ENCODE data around the gene TTC24. TPM values are rescaled to one million over a fixed set of nuclear protein-coding genes. Genes with fewer than 3 reads are reported as not detected.

Gene TTC24
- total RNA-seq, 1 donor from 2014 or later = not detected

- Histone ChIP-seq H3K36me3 (no peaks in the 10 kb centered on the region), H3K4me3 (no peak overlapping the region), H3K4me1 (no peaks in the 10 kb centered on the region), H3K27ac (no peak overlapping the region), H3K9me3 (no peaks in the 10 kb centered on the region), H3K27me3 (no peaks in the 10 kb centered on the region)
- no peak for DNase-seq (ENCODE audit: extremely low spot score in 2 of 2)
- TF ChIP-seq, protein P1, sequence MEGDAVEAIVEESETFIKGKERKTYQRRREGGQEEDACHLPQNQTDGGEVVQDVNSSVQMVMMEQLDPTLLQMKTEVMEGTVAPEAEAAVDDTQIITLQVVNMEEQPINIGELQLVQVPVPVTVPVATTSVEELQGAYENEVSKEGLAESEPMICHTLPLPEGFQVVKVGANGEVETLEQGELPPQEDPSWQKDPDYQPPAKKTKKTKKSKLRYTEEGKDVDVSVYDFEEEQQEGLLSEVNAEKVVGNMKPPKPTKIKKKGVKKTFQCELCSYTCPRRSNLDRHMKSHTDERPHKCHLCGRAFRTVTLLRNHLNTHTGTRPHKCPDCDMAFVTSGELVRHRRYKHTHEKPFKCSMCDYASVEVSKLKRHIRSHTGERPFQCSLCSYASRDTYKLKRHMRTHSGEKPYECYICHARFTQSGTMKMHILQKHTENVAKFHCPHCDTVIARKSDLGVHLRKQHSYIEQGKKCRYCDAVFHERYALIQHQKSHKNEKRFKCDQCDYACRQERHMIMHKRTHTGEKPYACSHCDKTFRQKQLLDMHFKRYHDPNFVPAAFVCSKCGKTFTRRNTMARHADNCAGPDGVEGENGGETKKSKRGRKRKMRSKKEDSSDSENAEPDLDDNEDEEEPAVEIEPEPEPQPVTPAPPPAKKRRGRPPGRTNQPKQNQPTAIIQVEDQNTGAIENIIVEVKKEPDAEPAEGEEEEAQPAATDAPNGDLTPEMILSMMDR (IDR thresholded peaks at IDR 0.05) = no peak
- intact Hi-C loops (cut with DNase I) = no loop called here
Measured at GRCh38 chr1:156537027-156537426, 42.5 kb upstream of the TTC24 start.

DNA sequence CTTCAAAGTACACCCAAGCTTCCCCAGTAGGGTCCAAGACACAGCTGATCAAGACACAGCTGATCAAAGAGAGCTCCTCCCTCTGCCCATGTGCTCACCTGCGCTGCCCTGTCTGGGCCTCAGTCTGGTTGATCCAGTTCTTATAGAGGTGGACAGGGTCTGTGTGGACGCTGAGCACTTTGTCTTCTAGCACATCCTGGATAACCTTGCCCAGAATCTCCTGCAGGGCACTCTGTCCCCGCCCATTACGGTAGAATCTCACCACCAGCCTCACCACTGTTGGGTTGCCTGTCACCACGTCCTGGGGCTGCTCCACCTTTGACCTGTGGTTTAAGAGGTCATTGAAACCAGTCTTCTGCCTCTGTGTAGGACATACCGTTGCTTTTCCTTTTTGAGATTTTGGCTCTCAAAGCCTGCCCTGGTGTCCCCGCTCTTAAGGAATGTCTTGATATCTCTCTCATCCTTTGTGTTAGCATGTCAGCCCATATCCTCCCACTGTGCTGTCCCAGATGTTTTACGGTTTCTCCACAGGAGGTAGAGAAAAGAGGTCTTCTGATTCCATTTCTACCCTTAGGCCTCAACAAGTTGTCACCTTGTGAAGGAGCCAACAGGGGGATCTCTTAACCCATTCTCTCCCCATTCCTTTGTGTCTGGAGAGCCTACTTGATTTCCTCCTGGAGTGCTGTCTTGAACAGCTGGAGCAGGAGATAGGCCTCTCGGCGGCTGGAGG, 40.6 kb upstream of the TTC24 start:
- no peak for DNase-seq (ENCODE audit: extremely low spot score in 2 of 2)
- H3K4me3 ChIP-seq = no peak overlapping the region
- TF ChIP-seq POLR2A (IDR thresholded peaks at IDR 0.05) = no peak
- TF ChIP-seq POLR2AphosphoS5 (IDR thresholded peaks at IDR 0.05; ENCODE audit: insufficient read depth in 1 of 2, low read depth in 1 of 2) = no peak
- TF ChIP-seq, protein P1 (IDR thresholded peaks at IDR 0.05) = no peak
- intact Hi-C loops (cut with DNase I) = no loop called here
- H3K4me1 ChIP-seq = no peaks in the 10 kb centered on the region
- H3K27ac ChIP-seq = no peak overlapping the region
- no peaks in the 10 kb centered on the region for H3K9me3 ChIP-seq
- no peaks in the 10 kb centered on the region for H3K36me3 ChIP-seq
- H3K27me3 ChIP-seq = no peaks in the 10 kb centered on the region

- Histone ChIP-seq H3K27me3 (no peaks in the 10 kb centered on the region), H3K4me1 (no peaks in the 10 kb centered on the region), H3K36me3 (no peaks in the 10 kb centered on the region), H3K4me3 (no peak overlapping the region), H3K9me3 (no peaks in the 10 kb centered on the region), H3K27ac (no peak overlapping the region)
- no peak for DNase-seq (ENCODE audit: extremely low spot score in 2 of 2)
- TF ChIP-seq POLR2A (IDR thresholded peaks at IDR 0.05) = no peak
- no peak for TF ChIP-seq POLR2AphosphoS5 (IDR thresholded peaks at IDR 0.05; ENCODE audit: insufficient read depth in 1 of 2, low read depth in 1 of 2)
- TF ChIP-seq, protein P1 (IDR thresholded peaks at IDR 0.05) = no peak
- intact Hi-C loops (cut with DNase I) = no loop called here
Measured at GRCh38 chr1:156539818-156540355, 39.6 kb upstream of the TTC24 start.

DNA sequence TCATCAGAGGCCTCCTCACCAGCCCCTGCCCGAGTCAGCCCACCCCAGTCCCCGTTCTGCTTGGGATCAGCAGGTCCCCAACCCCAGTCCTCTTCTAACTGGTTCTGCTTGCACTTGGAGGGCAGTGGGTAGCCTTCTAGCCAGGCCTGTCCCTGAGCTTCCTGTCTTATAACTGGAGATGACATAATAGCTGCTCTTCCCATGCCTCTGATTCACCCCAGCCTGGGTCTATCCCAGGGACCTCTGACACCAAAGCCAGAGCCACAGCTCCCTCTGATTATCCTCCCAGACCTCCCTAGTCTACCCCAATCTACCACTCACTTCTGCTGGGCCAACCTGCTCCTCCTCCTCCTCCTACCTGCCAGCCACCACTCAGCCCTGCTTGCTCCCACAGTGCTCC, 38.6 kb upstream of the TTC24 start:
- no peaks in the 10 kb centered on the region for H3K4me1 ChIP-seq
- no peak overlapping the region for H3K27ac ChIP-seq
- no peak for TF ChIP-seq POLR2A (IDR thresholded peaks at IDR 0.05)
- TF ChIP-seq, protein P1 (IDR thresholded peaks at IDR 0.05) = no peak
- no peak for TF ChIP-seq POLR2AphosphoS5 (IDR thresholded peaks at IDR 0.05; ENCODE audit: insufficient read depth in 1 of 2, low read depth in 1 of 2)
- no peaks in the 10 kb centered on the region for H3K27me3 ChIP-seq
- H3K4me3 ChIP-seq = no peak overlapping the region
- H3K36me3 ChIP-seq = no peaks in the 10 kb centered on the region
- intact Hi-C loops (cut with DNase I) = no loop called here
- DNase-seq (ENCODE audit: extremely low spot score in 2 of 2) = no peak
- no peaks in the 10 kb centered on the region for H3K9me3 ChIP-seq

DNA sequence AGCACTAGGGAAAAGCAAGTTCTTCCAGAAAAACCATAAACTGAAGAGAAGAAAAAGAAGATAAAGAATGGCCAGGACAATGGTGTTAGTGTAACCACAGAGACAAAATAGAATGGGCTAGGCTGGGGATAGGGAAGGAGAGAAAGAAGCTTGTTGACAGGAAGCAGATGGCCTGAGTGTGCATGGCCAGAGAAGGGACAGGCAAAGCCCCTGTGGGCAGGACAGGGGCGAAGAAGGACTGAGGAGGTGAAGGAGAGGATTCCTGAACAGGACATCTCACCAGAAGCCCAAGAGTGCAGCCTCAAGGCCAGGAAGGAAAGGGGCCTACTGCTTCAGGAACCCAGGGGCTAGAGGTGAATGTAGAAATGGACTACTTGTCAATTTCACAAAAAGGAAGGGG, 36.5 kb upstream of the TTC24 start:
- no peak overlapping the region for H3K4me3 ChIP-seq
- no peaks in the 10 kb centered on the region for H3K9me3 ChIP-seq
- DNase-seq (ENCODE audit: extremely low spot score in 2 of 2) = no peak
- intact Hi-C loops (cut with DNase I) = no loop called here
- H3K27ac ChIP-seq = no peak overlapping the region
- TF ChIP-seq, protein P1 (IDR thresholded peaks at IDR 0.05) = no peak
- TF ChIP-seq POLR2AphosphoS5 (IDR thresholded peaks at IDR 0.05; ENCODE audit: insufficient read depth in 1 of 2, low read depth in 1 of 2) = no peak
- no peaks in the 10 kb centered on the region for H3K36me3 ChIP-seq
- H3K27me3 ChIP-seq = no peaks in the 10 kb centered on the region
- no peaks in the 10 kb centered on the region for H3K4me1 ChIP-seq
